HepG2 (cell line): ENCODE measurements around the gene FHIT.

Experiments
- IKZF1 ChIP-seq: fragments of 450-650 bp; IDR thresholded peaks from 2 replicates; pipeline ENCODE4 v1.7.1; 2016
- SMARCE1 ChIP-seq: fragments of 450-650 bp; IDR thresholded peaks from 2 replicates; pipeline ENCODE4 v1.6.1; 2017; ENCODE audit warnings: borderline replicate concordance
- SP2 ChIP-seq: sonication (generic); formaldehyde crosslinking; IDR thresholded peaks from 2 replicates; pipeline ENCODE4 v1.5.1; 2020; ENCODE audit warnings: mild to moderate bottlenecking, missing genetic modification reagents
- ZNF234 ChIP-seq: sonication (generic); formaldehyde crosslinking; conservative IDR thresholded peaks from 2 replicates; pipeline ENCODE4 v1.5.1; 2020; ENCODE audit warnings: mild to moderate bottlenecking, missing genetic modification reagents
- ZNF644 ChIP-seq: IDR thresholded peaks from 2 replicates; pipeline ENCODE4 v1.6.1; 2016; ENCODE audit warnings: low read depth
- ZNF660 ChIP-seq: sonication (generic); formaldehyde crosslinking; IDR thresholded peaks from 2 replicates; pipeline ENCODE4 v1.5.1; 2020; ENCODE audit warnings: mild to moderate bottlenecking, low read depth, missing genetic modification reagents, borderline replicate concordance
- TF ChIP-seq, protein P1 (sequence below): sonication (generic); formaldehyde crosslinking; IDR thresholded peaks from 2 replicates; pipeline ENCODE4 v1.5.0; 2020; ENCODE audit warnings: mild to moderate bottlenecking, missing genetic modification reagents, moderate library complexity
- TF ChIP-seq, protein P2 (sequence below): sonication (generic); formaldehyde crosslinking; conservative IDR thresholded peaks from 2 replicates; pipeline ENCODE4 v1.8.0; 2022; ENCODE audit warnings: low read depth, missing genetic modification reagents
- TF ChIP-seq, protein P3 (sequence below): sonication (generic); formaldehyde crosslinking; IDR thresholded peaks from 2 replicates; pipeline ENCODE4 v1.4.0; 2020; ENCODE audit warnings: missing genetic modification reagents
- TF ChIP-seq, protein P4 (sequence below): sonication (generic); formaldehyde crosslinking; IDR thresholded peaks from 2 replicates; pipeline ENCODE4 v1.4.0; 2020; ENCODE audit warnings: mild to moderate bottlenecking, low read depth, missing genetic modification reagents
- TF ChIP-seq, protein P5 (sequence below): sonication (generic); formaldehyde crosslinking; IDR thresholded peaks from 2 replicates; pipeline ENCODE4 v1.8.0; 2022; ENCODE audit warnings: low read depth, missing genetic modification reagents
- TF ChIP-seq, protein P6 (sequence below): sonication (generic); formaldehyde crosslinking; IDR thresholded peaks from 2 replicates; pipeline ENCODE4 v1.5.0; 2020; ENCODE audit warnings: mild to moderate bottlenecking, missing genetic modification reagents

DNA sequence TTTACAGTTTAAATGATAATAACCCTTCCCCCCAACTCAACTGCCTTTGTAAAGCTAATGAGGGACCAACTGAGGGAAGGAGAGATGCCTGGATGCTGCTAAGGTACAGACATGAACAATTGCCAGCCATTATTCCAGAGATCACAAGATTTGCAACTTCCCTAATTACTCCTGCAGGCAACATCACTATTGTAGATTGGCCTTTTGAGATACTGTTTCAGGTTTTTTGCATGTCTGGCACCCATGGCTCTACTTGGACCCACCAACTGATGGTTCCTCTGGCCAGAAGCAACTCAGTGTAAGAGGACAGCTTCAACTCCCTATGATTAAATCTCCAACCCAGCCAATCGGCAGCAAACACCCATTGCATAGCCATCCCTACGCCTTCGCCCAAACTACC is 478.7 kb downstream of the FHIT start:
- TF ChIP-seq, protein P1, sequence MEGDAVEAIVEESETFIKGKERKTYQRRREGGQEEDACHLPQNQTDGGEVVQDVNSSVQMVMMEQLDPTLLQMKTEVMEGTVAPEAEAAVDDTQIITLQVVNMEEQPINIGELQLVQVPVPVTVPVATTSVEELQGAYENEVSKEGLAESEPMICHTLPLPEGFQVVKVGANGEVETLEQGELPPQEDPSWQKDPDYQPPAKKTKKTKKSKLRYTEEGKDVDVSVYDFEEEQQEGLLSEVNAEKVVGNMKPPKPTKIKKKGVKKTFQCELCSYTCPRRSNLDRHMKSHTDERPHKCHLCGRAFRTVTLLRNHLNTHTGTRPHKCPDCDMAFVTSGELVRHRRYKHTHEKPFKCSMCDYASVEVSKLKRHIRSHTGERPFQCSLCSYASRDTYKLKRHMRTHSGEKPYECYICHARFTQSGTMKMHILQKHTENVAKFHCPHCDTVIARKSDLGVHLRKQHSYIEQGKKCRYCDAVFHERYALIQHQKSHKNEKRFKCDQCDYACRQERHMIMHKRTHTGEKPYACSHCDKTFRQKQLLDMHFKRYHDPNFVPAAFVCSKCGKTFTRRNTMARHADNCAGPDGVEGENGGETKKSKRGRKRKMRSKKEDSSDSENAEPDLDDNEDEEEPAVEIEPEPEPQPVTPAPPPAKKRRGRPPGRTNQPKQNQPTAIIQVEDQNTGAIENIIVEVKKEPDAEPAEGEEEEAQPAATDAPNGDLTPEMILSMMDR (CRISPR knock-in tag), result no peak
- TF ChIP-seq, protein P2, sequence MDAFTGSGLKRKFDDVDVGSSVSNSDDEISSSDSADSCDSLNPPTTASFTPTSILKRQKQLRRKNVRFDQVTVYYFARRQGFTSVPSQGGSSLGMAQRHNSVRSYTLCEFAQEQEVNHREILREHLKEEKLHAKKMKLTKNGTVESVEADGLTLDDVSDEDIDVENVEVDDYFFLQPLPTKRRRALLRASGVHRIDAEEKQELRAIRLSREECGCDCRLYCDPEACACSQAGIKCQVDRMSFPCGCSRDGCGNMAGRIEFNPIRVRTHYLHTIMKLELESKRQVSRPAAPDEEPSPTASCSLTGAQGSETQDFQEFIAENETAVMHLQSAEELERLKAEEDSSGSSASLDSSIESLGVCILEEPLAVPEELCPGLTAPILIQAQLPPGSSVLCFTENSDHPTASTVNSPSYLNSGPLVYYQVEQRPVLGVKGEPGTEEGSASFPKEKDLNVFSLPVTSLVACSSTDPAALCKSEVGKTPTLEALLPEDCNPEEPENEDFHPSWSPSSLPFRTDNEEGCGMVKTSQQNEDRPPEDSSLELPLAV, result no peak
- TF ChIP-seq ZNF644, result no peak
- TF ChIP-seq, protein P3, sequence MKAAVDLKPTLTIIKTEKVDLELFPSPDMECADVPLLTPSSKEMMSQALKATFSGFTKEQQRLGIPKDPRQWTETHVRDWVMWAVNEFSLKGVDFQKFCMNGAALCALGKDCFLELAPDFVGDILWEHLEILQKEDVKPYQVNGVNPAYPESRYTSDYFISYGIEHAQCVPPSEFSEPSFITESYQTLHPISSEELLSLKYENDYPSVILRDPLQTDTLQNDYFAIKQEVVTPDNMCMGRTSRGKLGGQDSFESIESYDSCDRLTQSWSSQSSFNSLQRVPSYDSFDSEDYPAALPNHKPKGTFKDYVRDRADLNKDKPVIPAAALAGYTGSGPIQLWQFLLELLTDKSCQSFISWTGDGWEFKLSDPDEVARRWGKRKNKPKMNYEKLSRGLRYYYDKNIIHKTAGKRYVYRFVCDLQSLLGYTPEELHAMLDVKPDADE (CRISPR knock-in tag), result no peak
- TF ChIP-seq SP2 (CRISPR knock-in tag), result no peak
- TF ChIP-seq, protein P4, sequence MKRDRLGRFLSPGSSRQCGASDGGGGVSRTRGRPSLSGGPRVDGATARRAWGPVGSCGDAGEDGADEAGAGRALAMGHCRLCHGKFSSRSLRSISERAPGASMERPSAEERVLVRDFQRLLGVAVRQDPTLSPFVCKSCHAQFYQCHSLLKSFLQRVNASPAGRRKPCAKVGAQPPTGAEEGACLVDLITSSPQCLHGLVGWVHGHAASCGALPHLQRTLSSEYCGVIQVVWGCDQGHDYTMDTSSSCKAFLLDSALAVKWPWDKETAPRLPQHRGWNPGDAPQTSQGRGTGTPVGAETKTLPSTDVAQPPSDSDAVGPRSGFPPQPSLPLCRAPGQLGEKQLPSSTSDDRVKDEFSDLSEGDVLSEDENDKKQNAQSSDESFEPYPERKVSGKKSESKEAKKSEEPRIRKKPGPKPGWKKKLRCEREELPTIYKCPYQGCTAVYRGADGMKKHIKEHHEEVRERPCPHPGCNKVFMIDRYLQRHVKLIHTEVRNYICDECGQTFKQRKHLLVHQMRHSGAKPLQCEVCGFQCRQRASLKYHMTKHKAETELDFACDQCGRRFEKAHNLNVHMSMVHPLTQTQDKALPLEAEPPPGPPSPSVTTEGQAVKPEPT (CRISPR knock-in tag), result no peak
- no peak for TF ChIP-seq IKZF1
- TF ChIP-seq ZNF234, result no peak
- no peak for TF ChIP-seq ZNF660
- TF ChIP-seq, protein P5, sequence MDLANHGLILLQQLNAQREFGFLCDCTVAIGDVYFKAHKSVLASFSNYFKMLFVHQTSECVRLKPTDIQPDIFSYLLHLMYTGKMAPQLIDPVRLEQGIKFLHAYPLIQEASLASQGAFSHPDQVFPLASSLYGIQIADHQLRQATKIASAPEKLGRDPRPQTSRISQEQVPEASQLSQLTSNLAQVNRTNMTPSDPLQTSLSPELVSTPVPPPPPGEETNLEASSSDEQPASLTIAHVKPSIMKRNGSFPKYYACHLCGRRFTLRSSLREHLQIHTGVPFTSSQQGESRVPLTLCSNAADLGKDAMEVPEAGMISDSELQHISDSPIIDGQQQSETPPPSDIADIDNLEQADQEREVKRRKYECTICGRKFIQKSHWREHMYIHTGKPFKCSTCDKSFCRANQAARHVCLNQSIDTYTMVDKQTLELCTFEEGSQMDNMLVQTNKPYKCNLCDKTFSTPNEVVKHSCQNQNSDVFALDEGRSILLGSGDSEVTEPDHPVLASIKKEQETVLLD, result no peak
- TF ChIP-seq, protein P6, sequence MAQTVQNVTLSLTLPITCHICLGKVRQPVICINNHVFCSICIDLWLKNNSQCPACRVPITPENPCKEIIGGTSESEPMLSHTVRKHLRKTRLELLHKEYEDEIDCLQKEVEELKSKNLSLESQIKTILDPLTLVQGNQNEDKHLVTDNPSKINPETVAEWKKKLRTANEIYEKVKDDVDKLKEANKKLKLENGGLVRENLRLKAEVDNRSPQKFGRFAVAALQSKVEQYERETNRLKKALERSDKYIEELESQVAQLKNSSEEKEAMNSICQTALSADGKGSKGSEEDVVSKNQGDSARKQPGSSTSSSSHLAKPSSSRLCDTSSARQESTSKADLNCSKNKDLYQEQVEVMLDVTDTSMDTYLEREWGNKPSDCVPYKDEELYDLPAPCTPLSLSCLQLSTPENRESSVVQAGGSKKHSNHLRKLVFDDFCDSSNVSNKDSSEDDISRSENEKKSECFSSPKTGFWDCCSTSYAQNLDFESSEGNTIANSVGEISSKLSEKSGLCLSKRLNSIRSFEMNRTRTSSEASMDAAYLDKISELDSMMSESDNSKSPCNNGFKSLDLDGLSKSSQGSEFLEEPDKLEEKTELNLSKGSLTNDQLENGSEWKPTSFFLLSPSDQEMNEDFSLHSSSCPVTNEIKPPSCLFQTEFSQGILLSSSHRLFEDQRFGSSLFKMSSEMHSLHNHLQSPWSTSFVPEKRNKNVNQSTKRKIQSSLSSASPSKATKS (CRISPR knock-in tag), result no peak
- TF ChIP-seq SMARCE1, result no peak
